Thyroid gland (tissue), 4 donors: ENCODE data around the gene FAM78B. TPM values are rescaled to one million over a fixed set of nuclear protein-coding genes. Genes with fewer than 3 reads are reported as not detected.

ENCODE experiments used
- DNase-seq, 2 donors: peaks; one replicate each; pipeline ENCODE4 v3.0.0-alpha.2; 2019
- H3K27ac ChIP-seq, 3 donors: fragments of 200-600 bp; sonication (generic); 1 replicate in 2 of 3; 2 replicates in 1 of 3; pipeline ENCODE4 v1.5.1; 2016 to 2019; ENCODE audit warnings: mild to moderate bottlenecking in 1 of 3, moderate library complexity in 1 of 3
- H3K27me3 ChIP-seq: fragments of 200-600 bp; sonication (generic); one replicate; pipeline ENCODE4 v1.5.1; 2019
- H3K36me3 ChIP-seq, 2 donors: fragments of 200-600 bp; sonication (generic); one replicate each; pipeline ENCODE4 v1.5.1; 2016 to 2019
- H3K4me1 ChIP-seq, 2 donors: fragments of 200-600 bp; sonication (generic); one replicate each; pipeline ENCODE4 v1.5.1; 2017 to 2019
- H3K4me3 ChIP-seq, 3 donors: fragments of 200-600 bp; sonication (generic); replicated peaks in 1 of 3; 1 replicate in 2 of 3; 2 replicates in 1 of 3; pipeline ENCODE4 v1.5.1; 2016; ENCODE audit warnings: mild to moderate bottlenecking in 1 of 3
- H3K9me3 ChIP-seq: fragments of 200-600 bp; sonication (generic); one replicate; pipeline ENCODE4 v1.5.1; 2017
- POLR2A ChIP-seq, 2 donors: fragments of 450-650 bp; IDR thresholded peaks; one replicate each; pipeline ENCODE4 v1.6.1; 2017; ENCODE audit warnings: antibody characterized with exemption in 2 of 2, mild to moderate bottlenecking in 2 of 2, moderate library complexity in 1 of 2
- WGBS, 2 donors: methylation state at CpG; one replicate each; pipeline ENCODE4 v1.1.5; 2017; 5-methylcytosine and 5-hydroxymethylcytosine counted together
- intact Hi-C: fragments of 100-400 bp; cut with DNase I; formaldehyde crosslinking; loops from one replicate; pipeline ENCODE4 v1.15.1; 2023
- total RNA-seq, 4 donors: library from RNA; depleted of rRNA; stranded (reverse); fragments of >200 nt; gene quantifications; one replicate each; pipeline ENCODE4 v1.2.3, GENCODE V29; 2016
- TF ChIP-seq, protein P1 (sequence below), 6 experiments: fragments of 200-600 bp in 3 of 6; fragments of 450-650 bp in 3 of 6; sonication (generic) in 3 of 6; IDR thresholded peaks; one replicate each; pipeline ENCODE4 v1.5.1; 2016 to 2019; ENCODE audit warnings: antibody characterized with exemption in 6 of 6, mild to moderate bottlenecking in 2 of 6, inconsistent platforms in 1 of 6, moderate library complexity in 1 of 6

The FAM78B gene
- total RNA-seq, 4 donors from 2014 or later: 3.3 to 4.7 (median 3.8) TPM

DNA sequence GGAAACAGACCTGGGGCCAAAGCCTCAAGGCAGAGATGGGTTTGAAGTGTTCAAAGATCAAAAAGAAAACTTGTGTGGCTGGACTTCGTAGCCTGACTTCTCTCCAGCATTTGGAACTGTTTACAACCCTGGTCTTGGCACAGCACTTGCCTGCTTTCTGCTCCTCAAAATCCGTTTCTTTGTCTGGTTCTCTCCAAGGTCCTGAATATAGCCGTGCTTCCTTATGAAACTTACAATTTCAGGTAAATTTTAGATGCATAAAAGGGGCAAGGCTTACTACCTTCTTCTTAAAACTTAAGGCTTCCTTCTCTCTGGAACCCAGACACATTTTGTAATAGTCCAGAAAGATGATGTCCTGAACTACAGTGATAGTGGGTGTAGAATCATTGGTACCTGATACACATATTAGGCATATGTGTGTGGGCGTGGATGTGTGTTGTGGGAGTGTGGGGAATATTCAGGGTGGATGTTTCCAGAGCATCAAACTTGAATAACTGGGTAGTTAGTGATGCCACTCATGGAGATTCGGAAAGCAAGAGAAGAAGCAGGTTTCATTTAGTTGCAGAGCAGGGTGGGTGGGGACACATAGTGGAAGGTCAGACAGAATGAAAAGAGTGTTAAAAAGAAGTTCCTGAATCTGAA is 26.4 kb upstream of the FAM78B start:
- Histone ChIP-seq H3K4me1 (no peaks in the 10 kb centered on the region), H3K27me3 (no peaks in the 10 kb centered on the region), H3K36me3 (no peaks in the 10 kb centered on the region), H3K4me3 (no peak overlapping the region), H3K27ac (no peak overlapping the region), H3K9me3 (no peaks in the 10 kb centered on the region)
- no peak for TF ChIP-seq POLR2A (IDR thresholded peaks at IDR 0.05)
- TF ChIP-seq, protein P1, sequence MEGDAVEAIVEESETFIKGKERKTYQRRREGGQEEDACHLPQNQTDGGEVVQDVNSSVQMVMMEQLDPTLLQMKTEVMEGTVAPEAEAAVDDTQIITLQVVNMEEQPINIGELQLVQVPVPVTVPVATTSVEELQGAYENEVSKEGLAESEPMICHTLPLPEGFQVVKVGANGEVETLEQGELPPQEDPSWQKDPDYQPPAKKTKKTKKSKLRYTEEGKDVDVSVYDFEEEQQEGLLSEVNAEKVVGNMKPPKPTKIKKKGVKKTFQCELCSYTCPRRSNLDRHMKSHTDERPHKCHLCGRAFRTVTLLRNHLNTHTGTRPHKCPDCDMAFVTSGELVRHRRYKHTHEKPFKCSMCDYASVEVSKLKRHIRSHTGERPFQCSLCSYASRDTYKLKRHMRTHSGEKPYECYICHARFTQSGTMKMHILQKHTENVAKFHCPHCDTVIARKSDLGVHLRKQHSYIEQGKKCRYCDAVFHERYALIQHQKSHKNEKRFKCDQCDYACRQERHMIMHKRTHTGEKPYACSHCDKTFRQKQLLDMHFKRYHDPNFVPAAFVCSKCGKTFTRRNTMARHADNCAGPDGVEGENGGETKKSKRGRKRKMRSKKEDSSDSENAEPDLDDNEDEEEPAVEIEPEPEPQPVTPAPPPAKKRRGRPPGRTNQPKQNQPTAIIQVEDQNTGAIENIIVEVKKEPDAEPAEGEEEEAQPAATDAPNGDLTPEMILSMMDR (IDR thresholded peaks at IDR 0.05): no peak
- intact Hi-C loops: no loop called here
- DNase-seq: no peak
- 53 to 54% methylated on average over 5 of the region's 5 CpGs for WGBS, 2 donors

DNA sequence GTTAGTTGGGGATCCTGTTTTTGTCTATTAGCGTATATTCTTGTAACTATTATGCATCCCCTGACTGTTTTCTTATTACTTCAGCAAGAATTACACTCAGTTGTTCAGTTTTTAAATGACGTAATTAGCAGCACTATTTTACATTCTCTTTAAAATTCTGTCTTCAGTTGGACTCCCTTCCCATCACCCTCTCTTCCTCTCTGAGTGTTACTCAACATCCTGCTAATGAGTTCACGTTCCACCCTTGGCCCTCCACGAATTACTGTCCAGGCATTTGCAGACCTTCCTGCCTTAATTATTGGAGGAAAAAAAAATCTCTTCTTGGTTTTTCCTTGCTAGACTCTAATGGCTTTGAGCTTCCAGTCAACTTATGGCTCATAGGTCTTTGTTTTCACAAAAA is 23.6 kb upstream of the FAM78B start:
- intact Hi-C loops: no loop called here
- TF ChIP-seq, protein P1 (IDR thresholded peaks at IDR 0.05): no peak
- TF ChIP-seq POLR2A (IDR thresholded peaks at IDR 0.05): no peak
- no peak for DNase-seq
- no peak overlapping the region for H3K27ac ChIP-seq
- no peaks in the 10 kb centered on the region for H3K27me3 ChIP-seq
- H3K4me3 ChIP-seq: no peak overlapping the region
- 66 to 67% methylated on average over 4 of the region's 4 CpGs for WGBS, 2 donors
- no peaks in the 10 kb centered on the region for H3K4me1 ChIP-seq
- no peaks in the 10 kb centered on the region for H3K36me3 ChIP-seq
- no peaks in the 10 kb centered on the region for H3K9me3 ChIP-seq

DNA sequence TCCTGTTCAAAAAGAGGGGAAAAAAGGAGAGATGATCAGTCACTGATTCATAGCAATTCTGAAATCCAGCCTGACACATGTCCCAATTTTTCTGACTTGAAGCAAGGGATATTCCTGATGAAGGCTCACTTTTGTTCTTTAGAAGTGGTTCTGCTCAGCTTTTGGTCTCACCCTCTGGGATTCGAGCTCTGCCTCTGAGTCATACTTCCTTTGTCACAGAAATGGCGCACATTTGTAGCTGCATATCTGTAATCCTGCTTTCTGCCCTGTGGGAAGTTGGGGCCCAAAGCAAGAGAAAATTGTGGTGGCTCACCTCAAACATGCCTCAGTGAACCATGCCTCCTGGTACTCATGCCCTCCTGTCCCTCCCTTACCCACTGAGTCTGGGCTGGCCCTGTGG is 22.3 kb upstream of the FAM78B start:
- Histone ChIP-seq H3K36me3 (no peaks in the 10 kb centered on the region), H3K27ac (no peak overlapping the region), H3K4me3 (no peak overlapping the region), H3K9me3 (no peaks in the 10 kb centered on the region), H3K27me3 (no peaks in the 10 kb centered on the region), H3K4me1 (no peaks in the 10 kb centered on the region)
- WGBS, 2 donors: 54 to 66% methylated on average over 2 of the region's 2 CpGs
- no peak for DNase-seq
- intact Hi-C loops: no loop called here
- TF ChIP-seq POLR2A (IDR thresholded peaks at IDR 0.05): no peak
- TF ChIP-seq, protein P1 (IDR thresholded peaks at IDR 0.05): no peak

DNA sequence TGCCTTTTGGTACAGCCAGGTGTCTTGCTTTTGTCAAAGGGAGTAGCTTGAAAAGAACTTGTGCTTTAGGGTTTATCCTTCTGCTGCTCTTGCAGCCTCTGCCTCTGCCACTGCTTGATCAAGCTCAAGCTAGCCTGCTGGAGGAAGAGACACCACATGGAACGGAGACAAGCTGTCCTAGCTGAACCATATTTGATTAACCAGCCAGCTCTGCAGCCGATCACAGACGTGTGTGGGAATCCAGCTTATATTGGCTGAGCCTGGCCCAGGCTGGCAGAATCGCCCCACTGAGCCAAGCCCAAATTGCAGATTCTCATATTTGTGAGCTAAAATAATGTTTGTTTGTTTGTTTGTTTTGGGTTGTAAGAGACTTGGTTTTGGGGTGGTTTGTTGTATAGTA is 18.7 kb upstream of the FAM78B start:
- no peak overlapping the region for H3K4me3 ChIP-seq
- TF ChIP-seq POLR2A (IDR thresholded peaks at IDR 0.05): no peak
- TF ChIP-seq, protein P1 (IDR thresholded peaks at IDR 0.05): no peak
- no peaks in the 10 kb centered on the region for H3K9me3 ChIP-seq
- no peaks in the 10 kb centered on the region for H3K4me1 ChIP-seq
- DNase-seq: no peak
- WGBS, 2 donors: 72 to 89% methylated on average over 4 of the region's 4 CpGs
- H3K27me3 ChIP-seq: no peaks in the 10 kb centered on the region
- H3K36me3 ChIP-seq: no peaks in the 10 kb centered on the region
- no peak overlapping the region for H3K27ac ChIP-seq
- intact Hi-C loops: no loop called here

DNA sequence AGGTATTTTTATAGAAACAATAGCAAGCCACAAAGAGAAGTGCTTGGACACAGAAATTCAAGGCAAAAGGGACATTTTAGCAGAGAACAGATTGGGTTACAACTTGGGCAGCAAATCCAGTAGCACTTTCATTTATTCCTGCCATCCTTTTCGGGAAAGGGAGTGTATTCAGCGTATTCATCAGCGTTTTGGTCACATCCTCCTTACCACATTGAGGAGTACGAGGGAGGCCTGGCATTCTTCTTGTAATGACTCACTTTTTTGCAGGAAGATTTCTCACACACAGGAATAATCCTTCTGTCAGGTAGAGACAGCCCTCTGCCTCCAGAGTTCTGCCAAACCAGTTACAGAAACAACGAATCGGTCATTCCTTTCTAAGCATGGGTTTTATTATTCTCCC is 18.1 kb upstream of the FAM78B start:
- H3K36me3 ChIP-seq: no peaks in the 10 kb centered on the region
- no peaks in the 10 kb centered on the region for H3K9me3 ChIP-seq
- 69 to 70% methylated on average over 6 of the region's 6 CpGs for WGBS, 2 donors
- H3K4me1 ChIP-seq: no peaks in the 10 kb centered on the region
- intact Hi-C loops: no loop called here
- TF ChIP-seq POLR2A (IDR thresholded peaks at IDR 0.05): no peak
- TF ChIP-seq, protein P1 (IDR thresholded peaks at IDR 0.05): no peak
- H3K4me3 ChIP-seq: no peak overlapping the region
- DNase-seq: no peak
- H3K27me3 ChIP-seq: no peaks in the 10 kb centered on the region
- no peak overlapping the region for H3K27ac ChIP-seq
